Osteocyte (in vitro differentiated cells): ENCODE results near the gene CTCFL. TPM values are rescaled to one million over a fixed set of nuclear protein-coding genes. Genes with fewer than 3 reads are reported as not detected.
"Not testable (repeated sequence)": the region's sequence is repeated elsewhere in the genome, so short reads cannot be mapped to it uniquely, and the experiment has no call there.

Experiments used
- DNase-seq: peaks from one replicate; pipeline ENCODE4 v3.0.0; 2021; ENCODE audit warnings: mixed read lengths; ENCODE audit not compliant: unreplicated experiment; ENCODE audit errors: extremely low spot score
- H3K27ac Mint-ChIP-seq: one replicate; pipeline ENCODE4 v1.8.0; 2021; ENCODE audit warnings: mild to moderate bottlenecking, mixed read lengths; ENCODE audit not compliant: unreplicated experiment
- H3K27me3 Mint-ChIP-seq: one replicate; pipeline ENCODE4 v1.8.0; 2021; ENCODE audit warnings: mixed read lengths; ENCODE audit not compliant: unreplicated experiment
- H3K36me3 Mint-ChIP-seq: one replicate; pipeline ENCODE4 v1.8.0; 2021; ENCODE audit warnings: mixed read lengths; ENCODE audit not compliant: unreplicated experiment
- H3K4me1 Mint-ChIP-seq: one replicate; pipeline ENCODE4 v1.8.0; 2021; ENCODE audit warnings: mixed read lengths; ENCODE audit not compliant: unreplicated experiment
- H3K4me3 Mint-ChIP-seq: one replicate; pipeline ENCODE4 v1.8.0; 2021; ENCODE audit warnings: mild to moderate bottlenecking, moderate library complexity, mixed read lengths; ENCODE audit not compliant: unreplicated experiment
- H3K9me3 Mint-ChIP-seq: one replicate; pipeline ENCODE4 v1.8.0; 2021; ENCODE audit warnings: mixed read lengths; ENCODE audit not compliant: unreplicated experiment
- total RNA-seq: library from RNA; stranded (reverse); gene quantifications from 2 replicates; pipeline ENCODE4 v1.2.1, GENCODE V29; 2021
- TF ChIP-seq, protein P1 (sequence below): fragments of 200-600 bp; sonication (generic); IDR thresholded peaks from 2 replicates; pipeline ENCODE4 v1.5.0; 2021; ENCODE audit warnings: antibody characterized with exemption, mild to moderate bottlenecking, moderate library complexity

Gene CTCFL
- total RNA-seq, 1 donor from 2014 or later, result not detected

- TF ChIP-seq, protein P1, sequence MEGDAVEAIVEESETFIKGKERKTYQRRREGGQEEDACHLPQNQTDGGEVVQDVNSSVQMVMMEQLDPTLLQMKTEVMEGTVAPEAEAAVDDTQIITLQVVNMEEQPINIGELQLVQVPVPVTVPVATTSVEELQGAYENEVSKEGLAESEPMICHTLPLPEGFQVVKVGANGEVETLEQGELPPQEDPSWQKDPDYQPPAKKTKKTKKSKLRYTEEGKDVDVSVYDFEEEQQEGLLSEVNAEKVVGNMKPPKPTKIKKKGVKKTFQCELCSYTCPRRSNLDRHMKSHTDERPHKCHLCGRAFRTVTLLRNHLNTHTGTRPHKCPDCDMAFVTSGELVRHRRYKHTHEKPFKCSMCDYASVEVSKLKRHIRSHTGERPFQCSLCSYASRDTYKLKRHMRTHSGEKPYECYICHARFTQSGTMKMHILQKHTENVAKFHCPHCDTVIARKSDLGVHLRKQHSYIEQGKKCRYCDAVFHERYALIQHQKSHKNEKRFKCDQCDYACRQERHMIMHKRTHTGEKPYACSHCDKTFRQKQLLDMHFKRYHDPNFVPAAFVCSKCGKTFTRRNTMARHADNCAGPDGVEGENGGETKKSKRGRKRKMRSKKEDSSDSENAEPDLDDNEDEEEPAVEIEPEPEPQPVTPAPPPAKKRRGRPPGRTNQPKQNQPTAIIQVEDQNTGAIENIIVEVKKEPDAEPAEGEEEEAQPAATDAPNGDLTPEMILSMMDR, result no peak
Observed at GRCh38 chr20:57476084-57476526, 48.8 kb downstream of the CTCFL start.

DNA sequence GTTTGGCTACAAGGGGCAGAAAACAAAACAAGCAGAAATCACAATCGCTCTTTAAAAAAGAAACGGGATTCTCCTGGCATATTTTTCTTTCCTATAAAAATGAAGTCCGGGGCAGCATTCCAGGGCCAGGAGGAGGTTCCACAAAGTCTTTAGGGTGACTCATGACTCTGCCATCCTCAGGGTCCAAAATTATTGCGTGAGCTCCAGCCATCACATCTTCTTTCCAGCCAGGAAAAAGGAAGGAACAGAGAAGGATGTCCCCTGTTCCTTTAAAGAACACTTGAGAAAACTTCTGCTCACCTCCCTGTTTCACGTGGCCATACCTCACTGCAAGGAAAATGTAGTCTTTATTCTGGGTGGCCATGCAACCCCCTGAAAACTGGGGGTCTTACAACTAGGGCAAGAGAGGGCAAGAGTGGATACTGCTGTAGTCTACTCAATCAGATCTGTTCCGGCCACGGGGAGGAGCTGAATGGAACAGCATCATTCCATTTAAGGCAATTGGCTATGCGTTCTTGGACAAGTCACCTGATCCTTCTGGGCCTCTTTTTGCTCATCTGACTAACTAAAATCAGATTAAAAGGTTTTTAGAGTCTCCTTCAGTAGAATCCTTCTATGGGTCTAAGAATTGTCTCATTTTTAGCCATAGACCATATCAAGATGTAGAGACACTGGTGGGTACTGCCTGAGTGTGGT, 49.4 kb downstream of the CTCFL start:
- Mint-ChIP-seq H3K27ac (no peak overlapping the region), H3K9me3 (no peaks in the 10 kb centered on the region), H3K4me3 (no peak overlapping the region), H3K36me3 (no peaks in the 10 kb centered on the region), H3K4me1 (peaks cover 9% of the 10 kb centered on the region), H3K27me3 (peaks cover 22% of the 10 kb centered on the region)
- DNase-seq, result no peak
- TF ChIP-seq, protein P1, result no peak

More at GRCh38 chr20:57476084-57476526, 48.8 kb downstream of the CTCFL start:
- no peaks in the 10 kb centered on the region for H3K36me3 Mint-ChIP-seq
- H3K27ac Mint-ChIP-seq, result no peak overlapping the region
- no peak overlapping the region for H3K4me3 Mint-ChIP-seq
- H3K4me1 Mint-ChIP-seq, result peaks cover 9% of the 10 kb centered on the region
- peaks cover 21% of the 10 kb centered on the region for H3K27me3 Mint-ChIP-seq
- no peak for DNase-seq
- no peaks in the 10 kb centered on the region for H3K9me3 Mint-ChIP-seq

GRCh38 chr20:57474816-57475215, 50.1 kb downstream of the CTCFL start:
- Mint-ChIP-seq H3K36me3 (no peaks in the 10 kb centered on the region), H3K27ac (no peak overlapping the region), H3K4me1 (peaks cover 9% of the 10 kb centered on the region), H3K9me3 (no peaks in the 10 kb centered on the region), H3K27me3 (peaks cover 27% of the 10 kb centered on the region), H3K4me3 (no peak overlapping the region)
- TF ChIP-seq, protein P1, result no peak
- no peak for DNase-seq

- Mint-ChIP-seq H3K27me3 (peaks cover 30% of the 10 kb centered on the region), H3K4me1 (peaks cover 9% of the 10 kb centered on the region), H3K4me3 (no peak overlapping the region), H3K27ac (no peak overlapping the region), H3K9me3 (no peaks in the 10 kb centered on the region), H3K36me3 (no peaks in the 10 kb centered on the region)
- TF ChIP-seq, protein P1, result no peak
- no peak for DNase-seq
Observed at GRCh38 chr20:57474205-57474604, 50.7 kb downstream of the CTCFL start.

GRCh38 chr20:57473246-57474048, 51.5 kb downstream of the CTCFL start:
- Mint-ChIP-seq H3K4me1 (peaks cover 9% of the 10 kb centered on the region), H3K27ac (no peak overlapping the region), H3K4me3 (no peak overlapping the region), H3K36me3 (no peaks in the 10 kb centered on the region), H3K27me3 (peaks cover 33% of the 10 kb centered on the region), H3K9me3 (no peaks in the 10 kb centered on the region)
- DNase-seq, result no peak
- TF ChIP-seq, protein P1, result no peak

GRCh38 chr20:57472474-57472873, 52.5 kb downstream of the CTCFL start:
- H3K4me3 Mint-ChIP-seq, H3K27ac Mint-ChIP-seq, H3K9me3 Mint-ChIP-seq, H3K36me3 Mint-ChIP-seq, DNase-seq: not testable (repeated sequence)
- Mint-ChIP-seq H3K4me1 (peaks cover 11% of the 10 kb centered on the region), H3K27me3 (peaks cover 25% of the 10 kb centered on the region)
